GM19239 (cell line): ENCODE measurements around the gene SCFD1.
"Not testable (repeated sequence)": the region's sequence is repeated elsewhere in the genome, so short reads cannot be mapped to it uniquely, and the experiment has no call there.

Experiments used
- DNase-seq: peaks from one replicate; pipeline ENCODE4 v3.0.0; 2011; ENCODE audit warnings: low spot score; ENCODE audit not compliant: insufficient read length
- FAIRE-seq: peaks from 2 replicates; lab custom pipeline; 2011; peaks lifted over from hg19 to GRCh38; lab: Jason Lieb, UNC

Gene SCFD1

GRCh38 chr14:30608533-30609006 is 13.5 kb upstream of the SCFD1 start:
- FAIRE-seq: no peak

GRCh38 chr14:30610787-30611343 is 11.3 kb upstream of the SCFD1 start:
- no peak for FAIRE-seq

More at GRCh38 chr14:30608533-30609006, 13.5 kb upstream of the SCFD1 start:
- no peak for DNase-seq

GRCh38 chr14:30614155-30614554 is 8.0 kb upstream of the SCFD1 start:
- DNase-seq (no peak), FAIRE-seq (no peak)

More at GRCh38 chr14:30610787-30611343, 11.3 kb upstream of the SCFD1 start:
- DNase-seq: no peak

- peak; percentile 66 for FAIRE-seq
- DNase-seq: no peak
Observed at GRCh38 chr14:30620178-30620577, 1.9 kb upstream of the SCFD1 start.

GRCh38 chr14:30621354-30621939 is 672 bp upstream of the SCFD1 start:
- DNase-seq: no peak
- FAIRE-seq: no peak

GRCh38 chr14:30623412-30624131 is 1.5 kb downstream of the SCFD1 start:
- no peak for FAIRE-seq
- DNase-seq: no peak

GRCh38 chr14:30624132-30624423 is 2.0 kb downstream of the SCFD1 start:
- FAIRE-seq (no peak), DNase-seq (no peak)

GRCh38 chr14:30625533-30625932 is 3.4 kb downstream of the SCFD1 start:
- DNase-seq (no peak), FAIRE-seq (peak; percentile 91)

- FAIRE-seq, DNase-seq: not testable (repeated sequence)
Observed at GRCh38 chr14:30629432-30629831, 7.3 kb downstream of the SCFD1 start.

GRCh38 chr14:30630248-30630647 is 8.1 kb downstream of the SCFD1 start:
- no peak for DNase-seq
- FAIRE-seq: no peak

- DNase-seq (no peak), FAIRE-seq (no peak)
Observed at GRCh38 chr14:30632730-30633129, 10.6 kb downstream of the SCFD1 start.

- DNase-seq: no peak
- FAIRE-seq: no peak
Observed at GRCh38 chr14:30638926-30639325, 16.8 kb downstream of the SCFD1 start.

- DNase-seq: no peak
- no peak for FAIRE-seq
Observed at GRCh38 chr14:30641207-30641606, 19.1 kb downstream of the SCFD1 start.

GRCh38 chr14:30644462-30644861 is 22.3 kb downstream of the SCFD1 start:
- DNase-seq, FAIRE-seq: not testable (repeated sequence)

GRCh38 chr14:30645600-30645999 is 23.5 kb downstream of the SCFD1 start:
- FAIRE-seq (no peak), DNase-seq (no peak)

- DNase-seq: no peak
- FAIRE-seq: no peak
Observed at GRCh38 chr14:30648471-30648870, 26.4 kb downstream of the SCFD1 start.

GRCh38 chr14:30651937-30652336 is 29.8 kb downstream of the SCFD1 start:
- DNase-seq (no peak), FAIRE-seq (no peak)

- FAIRE-seq: no peak
- no peak for DNase-seq
Observed at GRCh38 chr14:30655124-30655523, 33.0 kb downstream of the SCFD1 start.

- FAIRE-seq: no peak
- DNase-seq: no peak
Observed at GRCh38 chr14:30655658-30656057, 33.5 kb downstream of the SCFD1 start.

- FAIRE-seq: peak; percentile 87
- no peak for DNase-seq
Observed at GRCh38 chr14:30656190-30656632, 34.1 kb downstream of the SCFD1 start.

- DNase-seq (no peak), FAIRE-seq (no peak)
Observed at GRCh38 chr14:30657050-30657449, 34.9 kb downstream of the SCFD1 start.
